Upper lobe of left lung (tissue), 4 donors: ENCODE data around the gene BTN3A1.

ENCODE experiments used
- EP300 ChIP-seq, 4 donors: sonication (generic); formaldehyde crosslinking; IDR thresholded peaks; one replicate each; pipeline ENCODE4 v1.5.1; 2017; ENCODE audit warnings: antibody characterized with exemption in 4 of 4, control low read depth in 2 of 4
- POLR2A ChIP-seq, 4 donors: fragments of 450-650 bp; IDR thresholded peaks; one replicate each; pipeline ENCODE4 v1.5.1; 2016 to 2017; ENCODE audit warnings: antibody characterized with exemption in 4 of 4, mild to moderate bottlenecking in 2 of 4
- TF ChIP-seq, protein P1 (sequence below), 6 experiments: fragments of 450-650 bp in 4 of 6; fragments of 200-600 bp in 2 of 6; sonication (generic) in 2 of 6; IDR thresholded peaks; one replicate each; pipeline ENCODE4 v1.5.1; 2016 to 2019; ENCODE audit warnings: antibody characterized with exemption in 6 of 6

DNA sequence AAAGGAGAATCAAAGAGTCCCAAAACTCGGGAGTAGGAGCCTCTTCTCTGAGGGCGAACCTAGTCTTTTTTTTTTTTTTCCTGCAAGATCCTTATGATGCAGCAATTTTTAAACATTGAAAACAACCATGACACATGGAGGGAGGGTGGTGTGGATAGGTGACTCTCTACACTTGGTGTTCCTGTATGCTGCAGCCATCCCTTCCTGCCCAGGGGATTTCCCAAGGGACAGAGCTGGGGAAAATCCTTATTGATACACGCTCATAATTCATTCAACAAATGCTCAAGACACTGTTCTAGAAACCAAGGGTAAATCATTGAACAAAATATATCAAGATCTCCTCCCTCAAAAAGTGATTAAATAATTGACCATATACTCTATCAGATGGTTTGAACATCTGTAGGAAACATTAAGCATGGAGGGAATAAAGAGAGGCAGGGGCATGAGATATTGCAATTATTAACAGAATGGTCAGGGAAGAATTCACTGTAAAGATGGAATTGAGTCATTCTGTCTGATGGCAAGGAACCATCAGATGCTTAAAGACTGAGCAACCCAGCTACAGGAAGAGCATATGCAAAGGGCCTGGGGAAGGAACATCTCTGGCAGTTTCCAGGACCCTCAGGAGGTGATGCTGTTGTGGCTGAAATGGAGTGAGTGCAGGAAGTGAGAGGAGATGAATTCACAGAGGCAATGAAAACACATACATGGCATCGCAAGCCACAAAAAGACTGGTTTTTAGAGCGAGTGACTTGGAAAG, 24.8 kb downstream of the BTN3A1 start:
- TF ChIP-seq, protein P1, sequence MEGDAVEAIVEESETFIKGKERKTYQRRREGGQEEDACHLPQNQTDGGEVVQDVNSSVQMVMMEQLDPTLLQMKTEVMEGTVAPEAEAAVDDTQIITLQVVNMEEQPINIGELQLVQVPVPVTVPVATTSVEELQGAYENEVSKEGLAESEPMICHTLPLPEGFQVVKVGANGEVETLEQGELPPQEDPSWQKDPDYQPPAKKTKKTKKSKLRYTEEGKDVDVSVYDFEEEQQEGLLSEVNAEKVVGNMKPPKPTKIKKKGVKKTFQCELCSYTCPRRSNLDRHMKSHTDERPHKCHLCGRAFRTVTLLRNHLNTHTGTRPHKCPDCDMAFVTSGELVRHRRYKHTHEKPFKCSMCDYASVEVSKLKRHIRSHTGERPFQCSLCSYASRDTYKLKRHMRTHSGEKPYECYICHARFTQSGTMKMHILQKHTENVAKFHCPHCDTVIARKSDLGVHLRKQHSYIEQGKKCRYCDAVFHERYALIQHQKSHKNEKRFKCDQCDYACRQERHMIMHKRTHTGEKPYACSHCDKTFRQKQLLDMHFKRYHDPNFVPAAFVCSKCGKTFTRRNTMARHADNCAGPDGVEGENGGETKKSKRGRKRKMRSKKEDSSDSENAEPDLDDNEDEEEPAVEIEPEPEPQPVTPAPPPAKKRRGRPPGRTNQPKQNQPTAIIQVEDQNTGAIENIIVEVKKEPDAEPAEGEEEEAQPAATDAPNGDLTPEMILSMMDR (IDR thresholded peaks at IDR 0.05), result no peak
- TF ChIP-seq EP300 (IDR thresholded peaks at IDR 0.05) (no peak), POLR2A (IDR thresholded peaks at IDR 0.05) (no peak)
